Retina (tissue), 1 donor: ENCODE measurements around the gene CTXND1.
"Not testable (repeated sequence)": the region's sequence is repeated elsewhere in the genome, so short reads cannot be mapped to it uniquely, and the experiment has no call there.

Experiments
- DNase-seq: peaks from one replicate; pipeline ENCODE4 v3.0.0-alpha.2; 2016

The CTXND1 gene

GRCh38 chr15:80155378-80156175 lies 96.4 kb downstream of the CTXND1 start:
- not testable (repeated sequence) for DNase-seq

GRCh38 chr15:80155001-80155377 lies 97.0 kb downstream of the CTXND1 start:
- no peak for DNase-seq

- no peak for DNase-seq
Observed at GRCh38 chr15:80154336-80154735, 97.7 kb downstream of the CTXND1 start.

GRCh38 chr15:80153900-80154299 lies 98.1 kb downstream of the CTXND1 start:
- DNase-seq = no peak

- peak; percentile 77 for DNase-seq
Observed at GRCh38 chr15:80152896-80153876, 98.8 kb downstream of the CTXND1 start, which contains the start of gene FAH. TSS of gene FAH (plus strand) at chr15:80152999. CDS start at chr15:80153055, 56 bp downstream.

- DNase-seq = peak; percentile 62
Observed at GRCh38 chr15:80152180-80152895, 99.7 kb downstream of the CTXND1 start.

GRCh38 chr15:80151576-80151975 lies 100.4 kb downstream of the CTXND1 start:
- no peak for DNase-seq

GRCh38 chr15:80151148-80151547 lies 100.9 kb downstream of the CTXND1 start:
- DNase-seq = no peak
